Mucosa of stomach (tissue), 1 donor: ENCODE data around the gene SS18L1.

ENCODE experiments used
- H3K27me3 ChIP-seq: one replicate; pipeline ENCODE4 v1.7.0; 2013; ENCODE audit warnings: mild to moderate bottlenecking, low read length; ENCODE audit not compliant: control insufficient read depth, insufficient read depth
- H3K36me3 ChIP-seq: one replicate; pipeline ENCODE4 v1.7.0; 2013; ENCODE audit warnings: low read length; ENCODE audit not compliant: control insufficient read depth, insufficient read depth
- H3K4me1 ChIP-seq: one replicate; pipeline ENCODE4 v1.7.0; 2013; ENCODE audit warnings: mild to moderate bottlenecking, low read length; ENCODE audit not compliant: control insufficient read depth, insufficient read depth
- H3K4me3 ChIP-seq: one replicate; pipeline ENCODE4 v1.7.0; 2013; ENCODE audit warnings: low read length
- H3K9ac ChIP-seq: one replicate; pipeline ENCODE4 v1.7.0; 2013; ENCODE audit warnings: mild to moderate bottlenecking, low read length, moderate library complexity
- H3K9me3 ChIP-seq: one replicate; pipeline ENCODE4 v1.7.0; 2013; ENCODE audit warnings: mild to moderate bottlenecking, low read length, moderate library complexity; ENCODE audit not compliant: control insufficient read depth
- donor health status: Pancreatic carcinoma.

Gene SS18L1

DNA sequence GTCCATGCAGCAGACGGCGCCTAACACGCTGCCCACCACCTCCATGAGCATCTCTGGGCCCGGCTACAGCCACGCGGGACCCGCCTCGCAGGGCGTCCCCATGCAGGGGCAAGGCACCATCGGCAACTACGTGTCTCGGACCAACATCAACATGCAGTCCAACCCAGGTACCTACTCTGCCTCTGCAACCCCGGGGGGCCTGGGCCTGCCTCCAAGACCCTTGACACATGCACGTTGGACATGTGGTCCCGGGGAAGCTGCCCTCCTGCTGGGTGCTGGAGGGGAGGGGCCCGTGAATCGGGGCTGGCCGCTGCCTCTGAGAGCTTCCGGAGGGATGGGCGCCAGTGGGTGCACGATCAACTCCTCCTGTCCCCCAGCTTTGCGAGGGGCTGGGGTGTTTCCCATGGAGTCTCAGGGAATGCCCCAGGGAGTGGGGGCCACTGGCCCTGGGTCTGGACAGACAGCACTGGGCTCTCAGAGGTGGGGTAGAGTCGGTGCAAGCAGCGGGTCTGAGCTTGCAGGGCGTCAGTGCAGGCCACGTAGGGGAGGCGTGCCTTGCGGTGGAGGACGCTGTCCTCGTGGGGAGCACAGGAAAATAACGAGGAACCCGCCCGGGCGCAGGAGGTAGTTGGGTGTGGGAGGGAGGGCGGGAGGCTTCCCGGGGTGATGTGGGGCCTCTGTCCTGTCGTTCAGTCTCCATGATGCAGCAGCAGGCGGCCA is 19.4 kb downstream of the SS18L1 start:
- no peak overlapping the region for H3K9ac ChIP-seq
- no peaks in the 10 kb centered on the region for H3K36me3 ChIP-seq
- H3K27me3 ChIP-seq = no peaks in the 10 kb centered on the region

GRCh38 chr20:62163485-62163865 is 19.9 kb downstream of the SS18L1 start:
- no peaks in the 10 kb centered on the region for H3K4me1 ChIP-seq
- H3K27me3 ChIP-seq = no peaks in the 10 kb centered on the region
- no peaks in the 10 kb centered on the region for H3K9me3 ChIP-seq
- no peak overlapping the region for H3K9ac ChIP-seq
- H3K4me3 ChIP-seq = no peak overlapping the region
- no peaks in the 10 kb centered on the region for H3K36me3 ChIP-seq

More for the DNA sequence above, 19.4 kb downstream of the SS18L1 start:
- H3K4me3 ChIP-seq = no peak overlapping the region
- no peaks in the 10 kb centered on the region for H3K9me3 ChIP-seq
- no peaks in the 10 kb centered on the region for H3K4me1 ChIP-seq

DNA sequence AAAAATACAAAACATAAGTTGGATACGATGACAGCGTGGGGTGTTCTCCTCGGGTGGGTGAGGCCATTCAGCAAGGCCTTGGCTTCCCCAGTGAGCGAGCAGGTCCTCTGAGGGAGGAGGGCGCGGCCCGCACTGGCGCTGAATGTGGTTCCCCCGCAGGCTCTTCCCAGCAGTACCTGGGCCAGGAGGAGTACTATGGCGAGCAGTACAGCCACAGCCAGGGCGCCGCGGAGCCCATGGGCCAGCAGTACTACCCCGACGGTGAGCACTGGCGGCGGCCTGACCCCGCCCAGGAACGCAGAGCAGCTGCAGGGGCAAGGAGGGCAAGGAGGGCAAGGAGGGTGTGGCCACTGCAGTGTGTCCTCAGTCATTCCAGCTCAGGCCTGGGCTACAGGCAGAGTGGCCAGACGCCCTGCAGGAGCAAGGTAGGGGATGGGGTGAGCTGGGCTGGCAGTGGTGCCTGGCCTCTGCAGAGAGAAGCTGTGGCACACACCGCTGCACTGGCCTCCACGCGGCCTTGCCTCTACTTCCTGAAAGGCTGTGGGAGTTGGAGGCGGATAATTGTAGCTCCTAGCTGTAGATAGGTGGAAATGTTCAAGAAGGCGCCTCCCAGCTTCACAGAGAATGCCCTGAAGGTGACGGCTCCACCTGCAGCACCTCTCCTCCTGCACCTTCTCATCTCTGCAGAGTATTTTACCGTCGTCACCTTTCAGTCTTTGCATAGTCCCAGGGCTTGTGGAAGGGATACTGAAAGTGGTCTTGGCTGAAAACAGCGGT is 20.6 kb downstream of the SS18L1 start:
- Histone ChIP-seq H3K27me3 (no peaks in the 10 kb centered on the region), H3K9me3 (no peaks in the 10 kb centered on the region), H3K4me1 (no peaks in the 10 kb centered on the region), H3K4me3 (no peak overlapping the region), H3K9ac (no peak overlapping the region), H3K36me3 (no peaks in the 10 kb centered on the region)

DNA sequence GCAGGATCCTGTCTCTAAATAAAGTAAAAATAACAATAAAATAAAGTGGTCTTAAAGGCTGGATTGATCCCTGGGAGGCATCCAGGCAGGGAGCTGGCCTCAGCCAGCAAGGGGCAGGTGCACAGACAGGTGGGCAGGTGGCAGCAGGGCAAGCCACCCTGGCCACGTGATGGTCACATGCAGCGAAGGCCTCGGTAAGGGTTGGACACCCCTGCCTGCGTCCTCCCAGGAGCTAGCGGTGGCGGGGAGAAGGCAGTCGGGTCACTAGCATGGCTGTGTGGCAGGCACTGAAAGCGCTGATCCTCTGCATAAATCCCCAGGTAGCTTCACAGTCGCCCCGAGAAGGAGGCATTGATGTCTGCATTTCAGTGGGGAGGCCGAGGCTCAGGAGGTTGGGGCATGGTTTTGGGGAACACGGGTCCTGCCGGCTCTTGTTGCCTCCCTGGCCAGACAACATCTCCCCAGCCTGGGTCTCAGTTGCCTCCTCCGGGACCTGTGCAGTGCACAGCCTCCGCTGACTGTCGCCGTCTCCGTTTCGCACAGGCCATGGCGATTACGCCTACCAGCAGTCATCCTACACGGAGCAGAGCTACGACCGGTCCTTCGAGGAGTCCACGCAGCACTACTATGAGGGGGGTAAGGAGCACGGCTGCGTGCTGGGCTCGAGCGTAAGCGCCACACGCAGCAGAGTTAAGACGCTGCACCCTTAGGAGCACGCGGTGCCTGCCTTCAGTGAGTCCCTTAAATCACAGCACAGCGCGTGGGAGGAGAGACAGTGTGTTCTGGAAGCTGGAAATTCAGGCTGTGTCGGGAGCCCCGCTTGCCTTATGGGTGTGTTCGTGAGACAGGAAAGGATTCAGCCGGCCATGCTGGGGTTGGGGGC is 21.6 kb downstream of the SS18L1 start:
- Histone ChIP-seq H3K9me3 (no peaks in the 10 kb centered on the region), H3K4me1 (no peaks in the 10 kb centered on the region), H3K9ac (no peak overlapping the region), H3K36me3 (no peaks in the 10 kb centered on the region), H3K4me3 (no peak overlapping the region), H3K27me3 (no peaks in the 10 kb centered on the region)

GRCh38 chr20:62165762-62166399 is 22.3 kb downstream of the SS18L1 start:
- H3K4me3 ChIP-seq = no peak overlapping the region
- H3K36me3 ChIP-seq = no peaks in the 10 kb centered on the region
- H3K4me1 ChIP-seq = no peaks in the 10 kb centered on the region
- H3K9me3 ChIP-seq = no peaks in the 10 kb centered on the region
- H3K27me3 ChIP-seq = no peaks in the 10 kb centered on the region
- H3K9ac ChIP-seq = no peak overlapping the region

- no peak overlapping the region for H3K9ac ChIP-seq
- H3K4me1 ChIP-seq = no peaks in the 10 kb centered on the region
- H3K36me3 ChIP-seq = no peaks in the 10 kb centered on the region
- no peak overlapping the region for H3K4me3 ChIP-seq
- no peaks in the 10 kb centered on the region for H3K27me3 ChIP-seq
- no peaks in the 10 kb centered on the region for H3K9me3 ChIP-seq
Observed at GRCh38 chr20:62167474-62167873, 23.9 kb downstream of the SS18L1 start.

DNA sequence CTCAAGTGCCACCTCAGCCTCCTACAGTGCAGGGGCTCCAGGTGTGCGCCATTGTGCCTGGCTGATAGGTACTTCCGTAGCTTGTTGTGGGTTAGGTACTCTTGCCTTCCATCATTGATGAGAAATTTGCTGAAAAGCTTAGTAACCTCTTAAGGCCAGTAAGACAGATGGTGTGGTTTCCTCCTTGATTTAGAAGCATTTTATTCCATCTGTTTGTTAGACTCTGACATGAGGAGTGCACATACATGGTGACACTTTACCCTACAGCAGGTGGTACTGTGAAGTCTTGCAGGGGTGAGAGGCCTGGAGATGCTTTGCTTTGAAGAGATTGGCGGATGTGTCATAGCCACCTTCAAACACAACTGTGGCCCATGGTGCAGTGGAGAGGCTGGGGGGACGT is 24.5 kb downstream of the SS18L1 start:
- H3K36me3 ChIP-seq = no peaks in the 10 kb centered on the region
- no peak overlapping the region for H3K9ac ChIP-seq
- no peaks in the 10 kb centered on the region for H3K27me3 ChIP-seq
- H3K9me3 ChIP-seq = no peaks in the 10 kb centered on the region
- no peaks in the 10 kb centered on the region for H3K4me1 ChIP-seq
- no peak overlapping the region for H3K4me3 ChIP-seq

DNA sequence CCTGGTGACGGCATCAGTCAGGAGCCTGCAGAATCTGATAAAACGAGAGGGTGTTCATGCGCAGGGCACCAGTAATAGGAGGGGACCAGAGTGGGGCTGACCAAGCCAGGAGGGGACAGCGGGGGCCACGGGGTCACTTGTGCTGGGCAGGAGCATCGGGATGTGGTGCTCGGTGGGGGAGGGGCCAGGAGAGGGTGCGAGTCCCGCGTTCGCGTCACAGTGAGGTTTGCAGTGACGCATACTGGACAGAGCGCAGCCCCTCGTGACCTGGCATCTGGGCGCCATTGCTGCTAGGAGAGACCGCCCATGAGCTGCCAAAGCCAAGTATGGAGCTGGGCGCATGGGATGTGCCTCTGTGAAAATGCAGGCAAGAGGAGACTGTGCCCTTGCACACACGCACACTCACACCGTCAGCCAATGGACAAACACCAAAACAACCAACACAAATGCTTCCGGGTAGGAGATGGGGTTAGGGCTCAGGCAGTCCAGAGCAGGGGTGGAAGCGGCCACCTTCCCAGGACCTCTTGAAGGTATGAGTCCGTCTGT is 25.4 kb downstream of the SS18L1 start:
- Histone ChIP-seq H3K27me3 (no peaks in the 10 kb centered on the region), H3K36me3 (no peaks in the 10 kb centered on the region), H3K4me1 (no peaks in the 10 kb centered on the region), H3K4me3 (no peak overlapping the region), H3K9ac (no peak overlapping the region), H3K9me3 (no peaks in the 10 kb centered on the region)

DNA sequence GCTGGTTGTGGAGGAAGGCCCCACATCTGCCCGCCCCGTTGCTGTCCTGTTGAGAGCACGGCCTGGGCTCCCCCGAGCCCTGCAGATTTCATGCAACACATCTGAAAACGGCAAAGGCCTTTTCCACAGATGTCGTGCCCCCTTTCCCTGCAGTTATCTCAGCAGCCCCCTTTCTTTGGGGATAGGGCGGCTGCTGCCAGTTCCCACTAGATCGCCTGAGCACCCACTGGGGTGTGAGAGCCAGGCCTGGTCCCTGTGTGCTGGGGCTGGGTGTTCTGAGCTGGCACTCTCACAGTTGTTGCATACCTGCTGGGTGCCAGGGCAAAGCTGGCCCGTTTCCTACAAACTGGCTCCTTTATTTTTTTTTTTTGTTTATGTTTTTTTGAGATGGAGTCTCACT is 27.0 kb downstream of the SS18L1 start:
- H3K27me3 ChIP-seq = no peaks in the 10 kb centered on the region
- no peaks in the 10 kb centered on the region for H3K36me3 ChIP-seq
- no peaks in the 10 kb centered on the region for H3K4me1 ChIP-seq
- H3K4me3 ChIP-seq = no peak overlapping the region
- H3K9me3 ChIP-seq = no peaks in the 10 kb centered on the region
- H3K9ac ChIP-seq = no peak overlapping the region

- no peak overlapping the region for H3K9ac ChIP-seq
- H3K4me1 ChIP-seq = no peaks in the 10 kb centered on the region
- H3K9me3 ChIP-seq = no peaks in the 10 kb centered on the region
- H3K27me3 ChIP-seq = no peaks in the 10 kb centered on the region
- H3K4me3 ChIP-seq = no peak overlapping the region
- no peaks in the 10 kb centered on the region for H3K36me3 ChIP-seq
Observed at GRCh38 chr20:62171245-62171644, 27.7 kb downstream of the SS18L1 start.

GRCh38 chr20:62172666-62173065 is 29.1 kb downstream of the SS18L1 start:
- H3K27me3 ChIP-seq = no peaks in the 10 kb centered on the region
- no peaks in the 10 kb centered on the region for H3K9me3 ChIP-seq
- no peak overlapping the region for H3K9ac ChIP-seq
- no peaks in the 10 kb centered on the region for H3K36me3 ChIP-seq
- no peak overlapping the region for H3K4me3 ChIP-seq
- H3K4me1 ChIP-seq = no peaks in the 10 kb centered on the region
